Activated CD4-positive, alpha-beta T cell treated with anti-CD3 and anti-CD28 coated beads, Interleukin-2, Interleukin-4, amounts not matched to agents 100 ng/mL and 50 ng/mL, durations not matched to agents 16 hours and 8 hours (primary cell): ENCODE data around the gene OSTC.
A peak's percentile ranks its signal among the peaks of the same experiment; 100 is the strongest.

Experiments used
- DNase-seq: peaks from one replicate; pipeline ENCODE4 v3.0.0-alpha.2; 2020; ENCODE audit warnings: low spot score

OSTC gene

GRCh38 chr4:108650212-108651013, at the start of gene OSTC:
Gene OSTC (plus strand): TSS chr4:108650599. CDS start chr4:108650656, 57 bp downstream.
- DNase-seq, result peak; percentile 91

GRCh38 chr4:108601106-108601505, 49.3 kb upstream of the OSTC start:
- DNase-seq, result no peak

GRCh38 chr4:108601532-108601931, 48.9 kb upstream of the OSTC start:
- no peak for DNase-seq

GRCh38 chr4:108602163-108602562, 48.2 kb upstream of the OSTC start:
- DNase-seq, result no peak

- DNase-seq, result no peak
Observed at GRCh38 chr4:108607079-108607815, 43.2 kb upstream of the OSTC start.

- DNase-seq, result no peak
Observed at GRCh38 chr4:108611365-108611764, 39.0 kb upstream of the OSTC start.

GRCh38 chr4:108612365-108612764, 38.0 kb upstream of the OSTC start:
- no peak for DNase-seq

GRCh38 chr4:108619372-108620100, 30.9 kb upstream of the OSTC start:
- peak; percentile 52 for DNase-seq

GRCh38 chr4:108620101-108620932, 30.1 kb upstream of the OSTC start, which contains the start of gene RPL34:
Gene RPL34 (plus strand): TSS chr4:108620576. CDS start chr4:108621960, 1,384 bp downstream.
- DNase-seq, result peak; percentile 98

- no peak for DNase-seq
Observed at GRCh38 chr4:108620933-108621905, 29.2 kb upstream of the OSTC start.

- peak; percentile 32 for DNase-seq
Observed at GRCh38 chr4:108622022-108622421, 28.4 kb upstream of the OSTC start.

GRCh38 chr4:108622828-108623227, 27.6 kb upstream of the OSTC start:
- no peak for DNase-seq

GRCh38 chr4:108624263-108625056, 25.9 kb upstream of the OSTC start:
- DNase-seq, result no peak

GRCh38 chr4:108626056-108626455, 24.3 kb upstream of the OSTC start:
- DNase-seq, result no peak

- DNase-seq, result no peak
Observed at GRCh38 chr4:108628411-108628810, 22.0 kb upstream of the OSTC start.

GRCh38 chr4:108635070-108635655, 15.2 kb upstream of the OSTC start:
- no peak for DNase-seq

GRCh38 chr4:108636246-108636645, 14.2 kb upstream of the OSTC start:
- no peak for DNase-seq

GRCh38 chr4:108637856-108638255, 12.5 kb upstream of the OSTC start:
- DNase-seq, result no peak

GRCh38 chr4:108644237-108644636, 6.2 kb upstream of the OSTC start:
- DNase-seq, result no peak
